Right ventricle myocardium superior (tissue), 1 donor: ENCODE data around the gene EID2. TPM values are rescaled to one million over a fixed set of nuclear protein-coding genes. Genes with fewer than 3 reads are reported as not detected.
A peak's percentile ranks its signal among the peaks of the same experiment; 100 is the strongest.

Experiments
- ATAC-seq: fragments of 200-7000 bp; cut with Tn5 transposase; one replicate; pipeline ENCODE4 v1.9.1; 2020; ENCODE audit warnings: mild to moderate bottlenecking; ENCODE audit not compliant: poor library complexity
- DNase-seq: peaks from one replicate; pipeline ENCODE4 v3.0.0-alpha.2; 2020
- intact Hi-C: fragments of 100-400 bp; cut with DNase I; formaldehyde crosslinking; loops from one replicate; pipeline ENCODE4 v1.11.2; 2022
- total RNA-seq: library from RNA; stranded (reverse); fragmentation: NEBNext Ultra II Directional; extraction: Animal tissue kit (Norgen Biotek cat#: 25700); gene quantifications from one replicate; pipeline ENCODE4 v1.2.1, GENCODE V29; 2021
- donor health status: DM: no; HTN: yes; CAD: no; lungs with severe emphysema.

The EID2 gene
- total RNA-seq, 1 donor from 2014 or later: 10.3 TPM

DNA sequence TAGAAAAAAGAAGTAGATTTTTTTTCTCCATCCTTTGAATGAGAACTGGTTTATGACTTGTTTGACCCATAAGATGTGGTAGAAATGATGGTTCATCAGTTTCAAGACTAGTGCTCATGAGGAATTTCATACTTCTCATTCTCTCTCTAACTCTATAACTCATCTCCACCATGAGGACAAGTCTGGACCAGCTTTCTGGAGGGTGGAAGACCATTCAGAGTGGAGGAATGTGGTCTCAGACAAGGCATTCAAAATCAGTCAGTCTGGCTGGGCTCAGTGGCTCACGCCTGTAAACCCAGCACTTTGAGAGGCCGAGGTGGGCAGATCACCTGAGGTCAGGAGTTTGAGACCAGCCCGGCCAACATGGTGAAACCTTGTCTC, 3.5 kb upstream of the EID2 start:
- intact Hi-C loops: loop anchor here (5.0 kb wide), 1 partner anchor 106 kb away; the partner anchor contains the start of gene RPS16
- no peak for DNase-seq
- no peak for ATAC-seq

DNA sequence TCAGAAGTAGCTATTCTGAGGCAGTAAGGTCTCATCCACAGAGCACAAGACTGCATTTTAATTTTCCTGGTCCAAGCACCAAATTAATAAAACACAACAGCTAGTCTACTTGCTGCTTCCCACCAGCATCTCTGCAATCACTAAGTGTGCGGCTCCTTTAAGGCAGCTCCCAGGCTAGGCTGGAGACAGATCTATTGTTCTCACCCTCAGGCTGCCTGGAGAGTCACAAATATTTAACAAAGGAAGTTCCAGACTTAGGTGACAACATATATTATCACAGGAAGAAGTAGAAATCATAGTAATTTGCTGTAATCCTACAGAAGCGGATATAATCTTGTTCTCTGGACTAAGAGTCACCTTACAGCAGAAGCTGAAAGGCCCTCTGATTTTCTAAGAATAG, 2.2 kb upstream of the EID2 start:
- intact Hi-C loops: loop anchor here (5.0 kb wide), 1 partner anchor 105 kb away; the partner anchor contains the start of gene RPS16
- ATAC-seq (no peak), DNase-seq (no peak)

DNA sequence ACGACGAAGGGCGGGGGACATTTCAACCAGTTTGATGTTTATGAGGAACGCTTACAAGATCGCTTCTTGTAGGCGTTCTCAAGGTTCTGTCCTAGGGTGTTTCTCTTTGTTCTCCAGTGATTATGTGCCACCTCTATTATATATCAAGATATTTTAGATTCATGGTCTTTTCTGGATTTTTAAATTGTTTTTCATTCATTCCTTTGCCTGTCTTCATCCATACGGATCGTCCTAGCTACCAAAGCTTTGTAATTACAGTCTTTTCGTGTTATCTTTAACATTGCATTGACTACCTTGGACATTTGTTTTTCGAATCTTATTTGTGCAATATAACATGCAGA, 342 bp upstream of the EID2 start:
- ATAC-seq: no peak
- intact Hi-C loops: loop anchor here (5.0 kb wide), 1 partner anchor 103 kb away; the partner anchor contains the start of gene RPS16

DNA sequence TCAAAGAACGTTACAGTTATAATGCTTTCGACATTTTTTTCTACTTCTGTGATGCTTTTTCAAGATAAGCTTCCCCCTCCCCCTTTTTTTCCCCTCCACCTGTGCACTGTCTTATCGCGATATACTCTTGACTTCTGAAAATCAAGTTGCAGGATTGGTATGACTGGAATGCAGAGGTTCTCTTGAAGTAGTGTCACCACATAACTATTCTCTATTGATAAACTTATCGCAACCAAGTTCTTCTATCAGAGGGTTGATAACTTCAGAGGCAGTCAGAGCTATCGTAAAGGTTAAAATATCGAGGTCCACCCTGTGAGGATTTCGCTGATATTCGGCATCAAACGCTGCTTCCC, 820 bp downstream of the EID2 start:
- ATAC-seq (no peak), DNase-seq (no peak)
- intact Hi-C loops: no loop called here

More for the DNA sequence above, 342 bp upstream of the EID2 start:
- no peak for DNase-seq

DNA sequence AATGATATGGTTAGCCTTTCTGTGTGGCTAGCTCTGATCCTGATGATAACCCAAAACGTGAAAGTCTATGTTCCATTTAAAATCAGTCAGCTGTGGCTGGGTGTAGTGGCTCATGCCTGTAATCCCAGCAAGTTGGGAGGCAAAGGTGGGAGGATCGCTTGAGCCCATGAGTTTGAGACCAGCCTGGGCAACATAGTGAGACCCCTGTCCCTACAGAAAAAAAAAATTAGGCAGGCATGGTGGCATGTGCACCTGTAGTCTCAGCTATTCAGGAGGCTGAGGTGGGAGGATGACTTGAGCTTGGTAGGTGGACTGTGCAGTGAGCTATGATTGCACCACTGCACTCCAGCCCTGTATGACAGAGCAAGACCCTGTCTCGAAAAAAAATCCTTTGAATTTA, 6.2 kb downstream of the EID2 start:
- intact Hi-C loops: loop anchor here (2.0 kb wide), 1 partner anchor 59 kb away; no protein-coding TSS in a partner anchor
- DNase-seq: no peak
- no peak for ATAC-seq

DNA sequence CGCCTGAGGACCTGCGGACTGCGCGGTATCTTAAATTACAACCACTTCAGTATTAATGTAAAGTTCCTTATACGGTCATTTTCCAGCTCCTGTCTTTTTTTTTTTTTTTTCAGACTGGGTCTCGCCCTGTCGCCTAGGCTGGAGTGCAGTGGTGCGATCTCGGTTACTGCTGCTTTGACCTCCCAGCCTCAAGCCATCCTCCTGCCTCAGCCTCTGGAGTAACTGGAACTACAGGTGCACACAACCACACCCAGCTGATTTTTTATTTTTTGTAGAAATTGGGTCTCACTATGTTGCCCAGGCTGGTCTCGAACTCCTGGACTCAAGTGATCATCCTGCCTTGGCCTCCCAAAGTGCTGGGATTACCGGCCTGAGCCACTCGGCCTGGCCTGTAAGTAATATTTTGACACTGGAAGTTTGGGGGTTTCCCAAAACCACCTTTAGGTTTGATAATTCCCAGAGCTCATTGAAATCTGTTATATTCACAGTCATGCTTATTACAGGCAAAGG, 6.9 kb downstream of the EID2 start:
- DNase-seq (no peak), ATAC-seq (peak; percentile 18)
- intact Hi-C loops: loop anchor here (2.0 kb wide), 1 partner anchor 58 kb away; no protein-coding TSS in a partner anchor

DNA sequence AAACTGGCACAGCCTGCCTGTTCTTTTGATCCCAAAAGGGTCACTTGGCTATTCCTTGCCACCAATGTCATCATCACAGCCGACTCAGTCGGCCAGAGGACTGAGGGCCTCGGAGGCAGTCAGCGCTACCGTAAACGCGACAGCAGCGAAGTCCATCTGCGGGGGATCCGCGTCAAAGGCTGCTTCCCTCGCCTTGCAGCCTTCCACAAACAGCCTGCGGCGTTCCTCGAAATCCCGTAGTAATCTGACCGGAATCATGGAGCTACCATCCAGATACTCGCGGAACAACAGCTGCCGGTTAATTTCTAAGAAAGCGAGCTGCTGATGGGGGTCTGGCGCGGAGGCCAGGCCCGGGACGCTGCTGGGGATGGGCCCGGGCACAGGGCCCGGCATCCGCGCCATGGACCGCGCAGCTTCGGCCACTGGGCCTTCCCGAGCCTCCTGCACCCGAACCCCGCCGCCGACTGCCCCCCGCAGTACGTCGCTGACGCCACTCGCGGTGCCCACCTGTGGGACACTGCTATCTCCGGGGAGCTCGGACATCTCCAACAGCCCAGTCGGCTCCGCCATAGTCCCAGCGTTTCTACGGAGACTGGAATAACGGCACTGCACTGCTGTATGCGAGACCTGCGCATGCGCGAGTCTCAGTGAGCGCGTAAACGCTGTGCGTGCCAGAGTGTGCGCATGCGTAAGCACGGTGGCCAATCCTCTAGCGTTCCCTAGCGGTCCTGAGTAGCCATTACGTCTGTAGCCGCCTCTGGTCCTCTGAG, 7.5 kb downstream of the EID2 start, which contains the start of gene EID2B:
TSS of gene EID2B (minus strand) at position 620 of the 770 bp plus-strand sequence. CDS start at position 570, 50 bp downstream.
- DNase-seq (peak; percentile 98), ATAC-seq (peak; percentile 99)
- intact Hi-C loops: loop anchor here (2.0 kb wide), 1 partner anchor 58 kb away; no protein-coding TSS in a partner anchor

DNA sequence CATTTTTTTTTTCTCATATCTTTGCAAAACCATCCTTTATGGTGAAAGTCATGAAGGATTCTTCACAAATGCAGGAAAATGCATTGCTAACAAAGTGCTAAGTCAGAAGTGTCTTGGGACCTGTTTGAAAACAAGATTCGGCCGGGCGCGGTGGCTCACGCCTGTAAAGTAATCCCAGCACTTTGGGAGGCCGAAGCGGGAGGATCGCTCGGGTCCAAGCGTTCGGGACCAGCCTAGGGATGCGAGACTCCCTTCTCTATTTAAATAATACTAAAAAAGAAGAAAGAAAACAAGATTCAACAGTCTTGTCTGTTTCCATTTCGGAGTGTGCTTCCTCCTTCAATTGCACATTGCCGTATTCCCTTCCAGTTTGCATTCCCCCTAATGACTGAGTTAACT, 8.1 kb downstream of the EID2 start:
- intact Hi-C loops: loop anchor here (2.0 kb wide), 1 partner anchor 57 kb away; no protein-coding TSS in a partner anchor
- ATAC-seq (no peak), DNase-seq (no peak)

DNA sequence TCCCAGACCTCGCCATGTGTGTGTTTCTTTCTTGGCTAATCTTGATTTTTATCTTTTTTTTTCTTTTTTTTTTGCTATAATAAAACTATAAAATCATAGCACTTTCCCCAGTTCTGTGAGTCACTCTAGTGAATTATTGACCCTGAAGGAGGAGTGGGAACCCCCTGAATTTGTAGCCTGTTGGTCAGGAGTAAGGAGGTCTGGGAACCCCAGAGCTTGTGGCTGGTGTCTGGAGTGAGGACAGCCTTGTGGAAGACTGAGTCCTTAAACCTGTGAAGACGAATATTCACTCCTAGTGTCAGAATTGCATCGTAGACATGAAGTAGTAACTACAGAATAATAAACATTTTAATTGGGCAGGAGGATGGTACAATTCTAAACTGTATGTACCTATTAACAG, 14.8 kb downstream of the EID2 start:
- intact Hi-C loops: no loop called here
- DNase-seq (no peak), ATAC-seq (no peak)

DNA sequence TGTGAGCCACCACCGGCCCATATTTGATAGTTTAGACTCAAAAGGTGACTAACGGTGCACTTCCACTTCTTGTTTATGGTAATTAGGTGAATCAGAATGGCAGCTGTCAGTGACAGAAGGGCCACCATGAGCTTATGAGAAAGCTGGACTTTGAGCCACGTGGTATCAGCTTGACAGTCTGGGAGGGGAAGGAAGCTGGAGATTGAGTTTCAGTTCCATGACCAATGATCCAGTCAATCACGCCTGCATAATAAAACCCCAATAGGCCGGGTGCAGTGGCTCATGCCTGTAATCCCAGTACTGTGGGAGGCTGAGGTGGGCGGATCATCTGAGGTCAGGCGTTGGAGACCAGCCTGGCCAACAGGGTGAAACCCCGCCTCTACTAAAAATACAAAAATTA, 15.5 kb downstream of the EID2 start:
- intact Hi-C loops: no loop called here
- no peak for DNase-seq
- ATAC-seq: no peak

DNA sequence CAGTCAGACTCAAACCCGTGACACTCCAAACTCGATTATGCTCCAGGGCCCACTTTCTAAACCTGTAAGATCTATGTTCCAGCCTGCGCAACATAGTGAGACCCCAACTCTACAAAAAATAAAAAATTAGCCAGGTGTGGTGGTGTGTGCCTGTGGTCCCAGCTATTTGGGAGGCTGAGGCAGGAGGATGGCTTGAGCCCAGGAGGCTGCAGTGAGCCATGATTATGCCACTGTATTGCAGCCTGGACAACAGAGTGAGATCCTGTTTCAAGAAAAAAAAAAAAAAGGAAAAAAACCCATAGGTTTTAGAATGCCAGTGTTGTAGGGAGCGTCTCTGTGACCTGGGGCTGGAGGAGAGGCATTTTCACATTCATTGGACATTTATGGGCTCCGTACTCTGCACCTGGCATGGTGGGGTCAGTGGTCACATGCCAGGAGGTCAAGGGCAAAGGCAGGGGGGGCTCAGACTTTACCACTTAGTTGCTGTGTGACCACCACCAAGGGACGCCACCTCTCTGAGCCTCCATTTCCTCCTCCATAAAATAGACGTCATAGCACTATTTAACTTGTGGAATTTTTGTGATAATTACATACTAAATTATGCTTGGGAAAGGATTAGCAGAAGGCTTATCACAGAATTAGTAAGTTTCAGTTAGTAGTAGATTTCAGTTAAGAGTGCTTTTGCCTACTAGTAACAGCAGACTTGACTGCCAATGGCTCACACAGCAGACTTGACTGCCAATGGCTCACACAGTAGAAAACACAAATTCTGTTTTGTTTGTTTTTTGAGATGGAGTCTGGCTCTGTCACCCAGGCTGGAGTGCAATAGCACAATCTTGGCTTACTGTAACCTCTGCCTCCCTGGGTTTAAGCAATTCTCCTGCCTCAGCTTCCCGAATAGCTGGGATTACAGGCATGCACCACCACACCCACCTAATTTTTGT, 19.1 kb downstream of the EID2 start:
- intact Hi-C loops: no loop called here
- DNase-seq (no peak), ATAC-seq (no peak)

DNA sequence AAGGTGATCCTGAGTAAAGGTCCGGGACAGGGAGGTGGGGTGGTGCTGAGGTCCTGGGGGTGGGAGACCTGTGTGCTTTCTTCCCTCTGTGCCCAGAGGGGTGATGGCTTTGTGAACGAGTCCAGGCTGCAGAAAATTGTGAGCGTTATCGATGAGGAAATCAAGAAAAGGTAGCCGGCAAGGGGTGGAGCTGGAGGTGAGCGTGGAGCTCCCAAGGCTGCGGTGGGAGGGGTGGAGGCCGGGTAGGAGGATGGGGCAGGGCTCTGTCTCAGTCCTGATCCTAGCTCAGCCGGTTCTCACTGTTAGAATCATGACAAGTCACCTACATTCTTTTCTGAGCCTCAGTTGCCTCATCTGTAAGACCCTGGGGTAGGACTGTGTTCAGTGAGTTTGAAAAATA, 21.0 kb downstream of the EID2 start:
- DNase-seq: no peak
- no peak for ATAC-seq
- intact Hi-C loops: no loop called here

DNA sequence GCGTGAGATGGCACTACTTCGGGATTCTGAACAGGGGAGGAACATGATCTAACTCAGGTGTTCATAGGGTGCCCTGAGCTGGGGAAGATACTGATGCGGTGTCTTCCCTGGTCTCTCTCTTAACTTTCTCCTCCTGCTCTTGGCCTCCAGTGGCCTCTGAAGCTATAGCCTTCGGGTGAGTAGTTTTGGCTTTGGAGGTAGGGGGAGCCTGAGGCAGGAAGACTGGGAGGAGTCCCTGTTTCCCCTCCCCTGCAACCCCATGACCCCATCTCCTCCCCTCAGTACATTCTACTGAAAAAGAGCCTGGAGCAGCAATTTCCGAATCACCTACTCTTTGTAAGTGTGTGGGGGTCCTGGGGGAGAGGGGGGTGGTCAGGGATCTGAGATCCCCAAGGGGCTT, 21.5 kb downstream of the EID2 start:
- ATAC-seq: no peak
- no peak for DNase-seq
- intact Hi-C loops: no loop called here

DNA sequence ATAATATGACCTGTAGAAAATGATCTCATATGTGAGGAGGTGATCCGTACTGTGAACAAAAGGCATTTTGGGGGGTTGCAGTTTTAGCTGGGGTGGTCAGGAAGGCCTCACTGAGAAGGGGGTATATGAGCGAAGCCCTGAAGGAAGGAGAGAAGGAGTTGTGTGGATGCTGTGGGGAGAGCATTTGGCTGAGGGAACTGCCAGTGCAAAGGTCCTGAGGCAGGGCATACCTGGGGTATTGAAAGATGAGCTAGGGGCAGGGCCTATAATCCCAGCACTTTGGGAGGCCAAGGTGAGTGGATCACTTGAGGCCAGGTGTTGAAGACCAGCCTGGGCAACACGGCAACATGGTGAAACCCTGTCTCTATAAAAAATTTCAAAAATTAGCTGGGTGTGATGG, 22.5 kb downstream of the EID2 start:
- ATAC-seq (no peak), DNase-seq (no peak)
- intact Hi-C loops: no loop called here

DNA sequence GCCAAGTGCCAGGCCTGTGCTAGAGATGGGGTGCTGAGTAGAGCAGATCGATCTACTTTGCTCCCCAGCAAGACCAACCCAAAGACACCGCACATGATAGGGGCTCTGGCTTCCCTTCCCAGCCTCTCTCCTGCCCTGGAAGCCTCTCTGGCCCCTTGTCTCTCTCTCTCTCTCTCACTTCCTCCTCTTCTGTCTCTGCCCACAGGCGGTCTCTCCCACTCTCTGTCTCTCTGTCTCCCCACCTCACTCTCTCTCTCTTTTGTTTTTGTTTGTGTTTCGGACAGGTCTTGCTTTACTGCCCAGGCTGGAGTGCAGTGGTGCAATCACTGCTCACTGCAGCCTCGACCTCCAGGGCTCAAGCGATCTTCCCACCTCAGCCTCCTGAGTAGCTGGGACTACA, 23.7 kb downstream of the EID2 start:
- intact Hi-C loops: no loop called here
- no peak for DNase-seq
- ATAC-seq: no peak

DNA sequence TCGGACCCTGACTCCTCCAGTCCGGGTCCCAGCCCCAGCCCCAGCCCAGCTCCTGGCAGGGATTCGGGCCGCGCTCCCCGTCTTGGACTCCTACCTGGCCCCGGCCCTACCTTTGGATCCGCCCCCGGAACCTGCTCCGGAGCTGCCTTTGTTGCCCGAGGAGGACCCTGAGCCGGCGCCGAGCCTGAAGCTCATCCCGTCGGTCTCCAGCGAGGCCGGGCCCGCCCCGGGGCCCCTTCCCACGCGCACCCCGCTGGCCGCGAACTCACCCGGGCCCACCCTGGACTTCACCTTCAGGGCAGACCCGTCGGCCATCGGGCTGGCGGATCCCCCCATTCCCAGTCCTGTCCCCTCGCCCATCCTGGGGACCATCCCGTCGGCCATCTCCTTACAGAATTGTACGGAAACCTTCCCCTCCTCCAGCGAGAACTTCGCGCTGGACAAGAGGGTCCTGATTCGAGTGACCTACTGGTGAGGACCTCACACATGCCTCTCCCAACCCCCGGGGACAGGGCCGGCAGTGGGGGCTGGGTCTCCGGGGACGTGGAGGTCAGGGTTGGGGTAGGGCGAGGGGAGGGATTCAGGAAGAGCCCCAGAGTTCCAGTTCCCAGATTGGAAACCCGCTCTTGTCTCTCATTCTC, 24.3 kb downstream of the EID2 start:
- no peak for ATAC-seq
- intact Hi-C loops: no loop called here
- no peak for DNase-seq

DNA sequence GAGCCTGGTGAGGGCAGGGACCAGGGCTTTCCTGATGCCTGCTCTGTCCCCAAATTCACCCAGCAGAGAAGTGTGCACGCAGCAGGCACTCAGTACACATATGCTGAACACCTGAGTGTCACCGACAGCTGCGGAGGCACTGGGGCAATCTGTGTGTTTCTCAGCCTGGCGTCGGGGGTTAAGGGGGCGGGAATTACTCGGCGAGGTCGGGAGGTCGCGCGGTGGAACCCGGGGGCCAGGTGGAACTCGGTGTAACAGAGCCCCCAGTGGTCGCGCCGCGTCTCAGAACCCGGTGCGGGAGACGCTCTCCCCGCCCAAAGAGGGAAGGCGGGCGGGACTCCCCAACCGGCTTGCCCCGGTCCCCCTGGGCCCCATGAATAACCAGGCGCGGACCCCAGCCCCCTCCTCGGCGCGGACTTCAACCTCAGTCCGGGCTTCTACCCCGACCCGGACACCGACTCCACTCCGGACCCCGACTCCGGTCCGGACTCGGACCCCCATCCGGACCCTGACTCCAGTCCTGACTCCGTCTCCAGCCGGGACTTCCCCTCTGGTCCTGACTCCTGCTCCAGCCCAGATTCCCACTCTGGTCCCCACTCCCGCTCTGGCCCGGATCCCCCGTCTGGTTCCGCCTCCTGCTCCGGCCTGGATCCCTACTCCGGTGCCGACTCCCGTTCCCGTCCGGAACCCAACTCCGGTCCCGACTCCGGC, 25.0 kb downstream of the EID2 start, which contains the start of gene SELENOV:
TSS of gene SELENOV (plus strand) at position 300 of the 711 bp plus-strand sequence. CDS start at position 374, 74 bp downstream.
- no peak for DNase-seq
- intact Hi-C loops: no loop called here
- ATAC-seq: peak; percentile 18

DNA sequence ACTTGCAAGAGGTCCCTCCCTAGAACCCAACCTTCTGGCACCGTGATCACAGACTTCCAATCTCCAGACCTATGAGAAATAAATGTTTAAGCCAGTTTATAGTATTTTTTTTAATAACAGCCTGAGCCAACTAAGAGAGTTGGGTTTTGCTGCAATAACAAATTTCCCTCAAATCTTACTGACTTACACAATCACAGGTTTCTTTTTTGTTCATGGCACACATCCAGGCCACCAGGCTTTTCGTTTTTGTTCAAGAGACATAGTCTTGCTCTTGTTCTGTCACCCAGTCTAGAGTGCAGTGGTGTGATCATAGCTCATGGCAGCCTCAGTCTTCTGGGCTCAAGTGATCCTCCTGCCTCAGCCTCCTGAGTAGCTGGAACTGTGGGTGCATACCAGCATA, 27.0 kb downstream of the EID2 start:
- intact Hi-C loops: no loop called here

More for the DNA sequence above, 27.0 kb downstream of the EID2 start:
- no peak for ATAC-seq
- no peak for DNase-seq
